ENCODE measurements around the gene OR5H14. TPM values are rescaled to one million over a fixed set of nuclear protein-coding genes. Genes with fewer than 3 reads are reported as not detected.
"Not testable (repeated sequence)": the region's sequence is repeated elsewhere in the genome, so short reads cannot be mapped to it uniquely, and the experiment has no call there.

OR5H14 gene
- total RNA-seq, 4 donors from 2014 or later: not detected

GRCh38 chr3:98180319-98180890 lies 33.1 kb downstream of the OR5H14 start:
- no peaks in the 10 kb centered on the region for H3K27me3 ChIP-seq
- WGBS, 2 donors: 81 to 82% methylated on average over 3 of the region's 3 CpGs
- H3K4me1 ChIP-seq: no peaks in the 10 kb centered on the region
- no peak overlapping the region for H3K27ac ChIP-seq
- DNase-seq (ENCODE audit: low spot score in 2 of 2): no peak
- no peaks in the 10 kb centered on the region for H3K36me3 ChIP-seq
- H3K9me3 ChIP-seq: no peaks in the 10 kb centered on the region
- TF ChIP-seq EP300 (IDR thresholded peaks at IDR 0.05) (no peak), CTCF (IDR thresholded peaks at IDR 0.05) (no peak), POLR2A (IDR thresholded peaks at IDR 0.05) (no peak)
- no peak overlapping the region for H3K4me3 ChIP-seq

- Histone ChIP-seq H3K27me3 (no peaks in the 10 kb centered on the region), H3K27ac (no peak overlapping the region), H3K9me3 (no peaks in the 10 kb centered on the region), H3K4me3 (no peak overlapping the region), H3K36me3 (no peaks in the 10 kb centered on the region), H3K4me1 (no peaks in the 10 kb centered on the region)
- no peak for TF ChIP-seq CTCF (IDR thresholded peaks at IDR 0.05)
- no peak for TF ChIP-seq POLR2A (IDR thresholded peaks at IDR 0.05)
- TF ChIP-seq EP300 (IDR thresholded peaks at IDR 0.05): no peak
- DNase-seq (ENCODE audit: low spot score in 2 of 2): no peak
These were observed 34.9 kb downstream of the OR5H14 start for GRCh38 chr3:98182196-98182595.

GRCh38 chr3:98185180-98185579 lies 37.9 kb downstream of the OR5H14 start:
- Histone ChIP-seq H3K9me3 (no peaks in the 10 kb centered on the region), H3K4me3 (no peak overlapping the region), H3K27me3 (no peaks in the 10 kb centered on the region), H3K4me1 (no peaks in the 10 kb centered on the region), H3K27ac (no peak overlapping the region), H3K36me3 (no peaks in the 10 kb centered on the region)
- no peak for TF ChIP-seq CTCF (IDR thresholded peaks at IDR 0.05)
- no peak for DNase-seq (ENCODE audit: low spot score in 2 of 2)

- Histone ChIP-seq H3K36me3 (no peaks in the 10 kb centered on the region), H3K27ac (no peak overlapping the region), H3K4me3 (no peak overlapping the region), H3K9me3 (no peaks in the 10 kb centered on the region), H3K27me3 (no peaks in the 10 kb centered on the region), H3K4me1 (no peaks in the 10 kb centered on the region)
- 35 to 48% methylated on average over 3 of the region's 3 CpGs for WGBS, 2 donors
- no peak for DNase-seq (ENCODE audit: low spot score in 2 of 2)
- no peak for TF ChIP-seq EP300 (IDR thresholded peaks at IDR 0.05)
- TF ChIP-seq CTCF (IDR thresholded peaks at IDR 0.05): peak in 1 of 5 experiments; percentile 26
These were observed 41.3 kb downstream of the OR5H14 start for GRCh38 chr3:98188545-98188944.

GRCh38 chr3:98190911-98191310 lies 43.6 kb downstream of the OR5H14 start:
- H3K36me3 ChIP-seq; DNase-seq (ENCODE audit: low spot score in 2 of 2); H3K9me3 ChIP-seq; H3K27me3 ChIP-seq; H3K27ac ChIP-seq; H3K4me1 ChIP-seq; H3K4me3 ChIP-seq: not testable (repeated sequence)

GRCh38 chr3:98196293-98196692 lies 49.0 kb downstream of the OR5H14 start:
- H3K27me3 ChIP-seq; H3K4me3 ChIP-seq; H3K36me3 ChIP-seq; H3K4me1 ChIP-seq; DNase-seq (ENCODE audit: low spot score in 2 of 2); H3K9me3 ChIP-seq; H3K27ac ChIP-seq: not testable (repeated sequence)
- 41 to 61% methylated on average over 2 of the region's 2 CpGs for WGBS, 2 donors
